Measurements from ENCODE around the gene XKRX.

DNA sequence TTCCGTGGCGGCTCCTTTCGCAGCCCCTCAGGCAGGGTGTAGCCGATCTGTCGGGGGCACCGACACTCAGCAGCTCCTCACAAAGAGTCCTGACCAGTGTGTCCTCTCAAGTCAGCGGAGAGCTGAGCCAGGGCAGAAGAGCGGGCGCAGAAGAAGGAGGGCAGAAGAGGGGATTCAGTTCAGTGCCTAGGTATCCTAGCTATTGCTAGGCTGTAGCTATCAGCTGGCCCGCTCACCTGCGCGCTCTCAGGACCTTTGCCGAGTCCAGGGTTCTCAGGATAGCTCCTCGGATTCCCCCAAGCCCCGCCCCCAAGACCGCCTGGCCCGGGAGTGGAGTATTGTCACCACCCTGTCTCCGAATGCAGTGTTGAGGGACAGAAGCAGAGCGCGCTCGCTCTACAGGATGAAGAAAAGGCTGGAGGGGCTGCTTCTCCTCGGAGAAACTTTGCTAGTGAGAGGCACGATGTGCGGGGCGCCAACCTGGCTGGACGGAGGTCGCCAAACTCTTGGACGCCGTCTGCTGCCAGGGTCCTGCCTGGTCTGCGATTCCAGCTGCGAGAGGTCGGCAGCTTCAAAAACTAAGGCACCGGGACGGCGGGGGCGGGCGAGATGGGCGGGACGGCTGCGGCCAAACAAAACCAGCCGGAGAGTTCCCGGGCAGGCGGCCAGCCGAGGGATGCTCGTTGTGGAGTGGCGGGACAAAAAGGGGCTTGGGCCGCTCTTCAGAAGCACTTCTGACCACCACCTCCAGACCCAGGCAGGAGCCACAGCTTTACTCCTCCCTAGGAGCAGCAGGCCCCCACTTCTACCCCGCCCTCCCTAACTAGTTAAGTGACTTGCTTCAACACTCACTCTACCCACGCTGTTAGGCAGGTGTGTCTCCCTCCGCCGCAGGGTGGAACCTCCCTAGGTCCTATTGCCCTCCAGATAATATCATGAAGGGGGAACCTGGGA, at the start of gene XKRX:
- TF ChIP-seq, protein P1, sequence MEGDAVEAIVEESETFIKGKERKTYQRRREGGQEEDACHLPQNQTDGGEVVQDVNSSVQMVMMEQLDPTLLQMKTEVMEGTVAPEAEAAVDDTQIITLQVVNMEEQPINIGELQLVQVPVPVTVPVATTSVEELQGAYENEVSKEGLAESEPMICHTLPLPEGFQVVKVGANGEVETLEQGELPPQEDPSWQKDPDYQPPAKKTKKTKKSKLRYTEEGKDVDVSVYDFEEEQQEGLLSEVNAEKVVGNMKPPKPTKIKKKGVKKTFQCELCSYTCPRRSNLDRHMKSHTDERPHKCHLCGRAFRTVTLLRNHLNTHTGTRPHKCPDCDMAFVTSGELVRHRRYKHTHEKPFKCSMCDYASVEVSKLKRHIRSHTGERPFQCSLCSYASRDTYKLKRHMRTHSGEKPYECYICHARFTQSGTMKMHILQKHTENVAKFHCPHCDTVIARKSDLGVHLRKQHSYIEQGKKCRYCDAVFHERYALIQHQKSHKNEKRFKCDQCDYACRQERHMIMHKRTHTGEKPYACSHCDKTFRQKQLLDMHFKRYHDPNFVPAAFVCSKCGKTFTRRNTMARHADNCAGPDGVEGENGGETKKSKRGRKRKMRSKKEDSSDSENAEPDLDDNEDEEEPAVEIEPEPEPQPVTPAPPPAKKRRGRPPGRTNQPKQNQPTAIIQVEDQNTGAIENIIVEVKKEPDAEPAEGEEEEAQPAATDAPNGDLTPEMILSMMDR (IDR thresholded peaks at IDR 0.05), result no peak
- no peak for TF ChIP-seq POLR2A (IDR thresholded peaks at IDR 0.05)
